Measurements from ENCODE around the gene HEPACAM.
A peak's percentile ranks its signal among the peaks of the same experiment; 100 is the strongest.
"Not testable (repeated sequence)": the region's sequence is repeated elsewhere in the genome, so short reads cannot be mapped to it uniquely, and the experiment has no call there.

Gene HEPACAM, protein sequence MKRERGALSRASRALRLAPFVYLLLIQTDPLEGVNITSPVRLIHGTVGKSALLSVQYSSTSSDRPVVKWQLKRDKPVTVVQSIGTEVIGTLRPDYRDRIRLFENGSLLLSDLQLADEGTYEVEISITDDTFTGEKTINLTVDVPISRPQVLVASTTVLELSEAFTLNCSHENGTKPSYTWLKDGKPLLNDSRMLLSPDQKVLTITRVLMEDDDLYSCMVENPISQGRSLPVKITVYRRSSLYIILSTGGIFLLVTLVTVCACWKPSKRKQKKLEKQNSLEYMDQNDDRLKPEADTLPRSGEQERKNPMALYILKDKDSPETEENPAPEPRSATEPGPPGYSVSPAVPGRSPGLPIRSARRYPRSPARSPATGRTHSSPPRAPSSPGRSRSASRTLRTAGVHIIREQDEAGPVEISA

GRCh38 chr11:124935548-124936514 is at the start of gene HEPACAM:
HEPACAM (minus strand) TSS chr11:124936047; CDS start chr11:124936006, 41 bp downstream.
- no peak for DNase-seq

DNA sequence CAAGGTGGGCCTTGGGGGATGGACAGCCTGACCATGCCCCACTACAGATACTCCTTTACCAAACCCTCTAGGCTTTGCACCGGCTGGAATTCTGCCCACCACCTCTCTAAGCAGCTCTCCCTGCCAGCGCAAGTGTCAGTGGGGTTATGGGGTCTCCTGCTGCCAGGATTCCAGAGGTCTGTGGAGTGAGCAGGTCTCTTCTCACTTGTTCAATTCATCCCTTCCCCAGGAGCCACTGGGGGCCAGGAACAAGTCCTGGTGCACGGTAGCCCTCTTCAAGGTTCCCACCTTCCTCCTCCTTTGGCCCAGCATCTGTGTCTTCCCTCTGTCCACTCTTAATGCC is 48.6 kb upstream of the HEPACAM start:
- DNase-seq: no peak

DNA sequence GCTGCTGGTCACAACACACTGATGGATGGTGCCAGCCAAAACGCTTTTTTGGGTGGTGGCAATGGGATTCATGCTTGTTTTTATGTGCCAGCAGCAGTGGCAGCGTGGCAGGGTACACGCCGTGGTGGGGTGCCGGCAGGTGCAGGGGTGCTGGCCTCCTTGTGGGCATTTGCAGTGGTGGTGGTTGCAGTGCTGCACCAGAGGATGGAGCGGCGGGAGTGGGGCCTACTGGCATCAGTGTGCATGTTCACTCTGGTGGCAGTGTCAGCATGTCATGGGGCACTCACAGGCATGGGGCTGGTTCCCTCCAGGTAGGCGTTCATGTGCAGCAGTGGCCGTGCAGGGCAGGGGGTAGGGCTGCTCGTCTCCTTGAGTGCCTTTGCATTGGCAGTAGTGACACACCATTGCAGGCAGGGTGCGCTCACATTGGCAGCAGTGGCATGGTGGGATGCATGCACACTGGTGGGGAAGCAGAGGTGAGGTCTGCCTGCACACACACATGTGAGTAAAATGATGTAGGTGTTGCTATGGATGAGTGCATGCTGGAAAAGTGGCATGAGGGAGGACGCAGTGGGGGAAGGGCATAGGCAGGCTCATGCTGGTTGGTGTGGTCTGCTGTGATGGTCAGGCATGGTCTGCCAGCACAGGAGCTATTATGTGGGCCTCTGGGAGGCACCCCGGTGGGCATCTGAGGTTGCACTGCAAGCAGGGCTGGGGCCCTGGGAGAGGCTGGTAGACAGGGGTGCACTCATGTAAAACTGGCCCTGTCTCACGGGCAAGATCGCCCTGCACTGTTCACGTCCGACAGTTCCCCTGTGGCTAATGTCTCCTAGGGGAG is 48.0 kb upstream of the HEPACAM start:
- DNase-seq: no peak

GRCh38 chr11:124982043-124982442 is 46.2 kb upstream of the HEPACAM start:
- DNase-seq: no peak

DNA sequence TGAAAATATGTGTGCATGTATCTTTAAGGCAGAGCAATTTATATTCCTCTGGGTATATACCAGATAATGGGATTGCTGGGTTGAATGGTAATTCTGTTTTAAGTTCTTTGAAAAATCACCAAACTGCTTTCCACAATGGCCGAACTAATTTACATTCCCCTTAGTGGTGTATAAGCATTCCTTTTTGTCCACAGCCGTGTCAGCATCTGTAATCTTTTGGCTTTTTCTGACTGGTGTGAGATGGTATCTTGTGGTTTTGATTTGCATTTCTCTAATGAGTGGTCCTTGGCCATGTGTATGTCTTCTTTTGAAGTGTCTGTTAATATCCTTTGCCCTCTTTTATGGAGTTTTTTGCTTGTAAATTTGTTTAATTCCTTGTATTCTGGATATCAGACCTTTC is 42.5 kb upstream of the HEPACAM start:
- no peak for DNase-seq

DNA sequence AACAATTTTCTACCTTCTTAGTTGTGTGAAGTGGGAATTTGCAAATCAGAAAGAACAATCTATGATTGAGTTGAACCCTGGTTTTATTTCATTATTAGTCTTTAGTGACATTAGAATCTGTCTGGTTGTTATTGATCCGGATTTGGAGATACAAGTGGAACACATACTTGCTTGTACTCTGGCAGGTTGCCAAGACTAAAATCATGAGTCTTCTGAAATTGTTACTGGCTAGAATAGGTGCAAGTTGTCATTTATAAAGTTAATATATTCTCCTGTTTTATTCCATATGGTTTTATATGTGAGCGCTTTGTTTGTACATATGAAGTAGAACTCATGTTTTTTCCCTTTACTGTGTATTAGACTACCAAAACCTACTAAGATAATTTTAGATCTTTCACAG is 41.2 kb upstream of the HEPACAM start:
- no peak for DNase-seq

DNA sequence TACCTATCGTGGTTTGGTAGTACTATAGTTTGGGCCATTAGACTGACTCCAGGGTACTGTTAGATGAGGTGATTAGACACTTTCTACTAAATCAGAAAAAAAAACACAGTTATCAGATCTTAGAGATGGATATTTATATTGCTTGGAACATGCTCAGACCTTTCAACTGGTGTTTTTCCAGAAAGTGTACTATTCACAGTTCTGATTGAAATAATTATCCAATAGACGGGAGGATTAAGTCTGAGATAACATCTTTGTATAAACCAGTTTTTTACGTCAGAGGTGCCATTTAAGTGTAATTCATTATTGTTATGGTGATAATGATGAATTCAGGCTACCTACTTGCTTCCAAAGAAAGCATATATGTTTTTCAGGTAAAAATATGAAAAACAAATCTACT is 40.7 kb upstream of the HEPACAM start:
- no peak for DNase-seq

DNA sequence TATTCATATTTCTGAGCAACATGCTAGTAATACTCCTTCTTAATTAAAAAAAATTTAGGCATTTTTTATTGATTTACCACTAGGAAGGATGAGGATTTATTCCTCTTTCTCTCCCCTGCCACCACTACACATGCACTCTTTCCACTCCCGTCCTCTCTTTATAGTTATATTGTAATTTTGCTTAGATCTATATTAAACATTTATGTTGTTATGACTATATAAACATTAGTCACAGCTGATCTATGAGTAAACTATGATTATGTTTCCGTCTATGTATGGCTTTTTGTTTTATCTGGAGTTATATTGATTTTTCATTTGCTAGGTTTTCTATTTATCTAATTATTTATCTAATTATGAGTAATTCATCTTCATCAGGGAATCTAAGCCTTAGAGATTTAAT is 36.0 kb upstream of the HEPACAM start:
- DNase-seq: no peak

- DNase-seq: no peak
These were observed 35.1 kb upstream of the HEPACAM start for GRCh38 chr11:124970925-124971324.

DNA sequence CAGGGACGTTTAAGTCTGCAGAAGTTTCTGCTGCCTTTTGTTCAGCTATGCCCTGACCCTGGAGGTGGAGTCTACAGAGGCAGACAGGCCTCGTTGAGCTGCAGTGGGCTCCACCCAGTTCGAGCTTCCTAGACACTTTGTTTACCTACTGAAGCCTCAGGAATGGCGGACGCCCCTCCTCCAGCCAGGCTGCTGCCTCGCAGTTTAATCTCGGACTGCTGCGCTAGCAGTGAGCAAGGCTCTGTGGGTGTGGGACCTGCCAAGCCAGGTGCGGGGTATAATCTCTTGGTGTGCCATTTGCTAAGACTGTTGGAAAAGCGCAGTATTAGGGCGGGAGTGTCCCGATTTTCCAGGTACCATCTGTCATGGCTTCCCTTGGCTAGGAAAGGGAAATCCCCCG is 32.4 kb upstream of the HEPACAM start:
- not testable (repeated sequence) for DNase-seq

DNA sequence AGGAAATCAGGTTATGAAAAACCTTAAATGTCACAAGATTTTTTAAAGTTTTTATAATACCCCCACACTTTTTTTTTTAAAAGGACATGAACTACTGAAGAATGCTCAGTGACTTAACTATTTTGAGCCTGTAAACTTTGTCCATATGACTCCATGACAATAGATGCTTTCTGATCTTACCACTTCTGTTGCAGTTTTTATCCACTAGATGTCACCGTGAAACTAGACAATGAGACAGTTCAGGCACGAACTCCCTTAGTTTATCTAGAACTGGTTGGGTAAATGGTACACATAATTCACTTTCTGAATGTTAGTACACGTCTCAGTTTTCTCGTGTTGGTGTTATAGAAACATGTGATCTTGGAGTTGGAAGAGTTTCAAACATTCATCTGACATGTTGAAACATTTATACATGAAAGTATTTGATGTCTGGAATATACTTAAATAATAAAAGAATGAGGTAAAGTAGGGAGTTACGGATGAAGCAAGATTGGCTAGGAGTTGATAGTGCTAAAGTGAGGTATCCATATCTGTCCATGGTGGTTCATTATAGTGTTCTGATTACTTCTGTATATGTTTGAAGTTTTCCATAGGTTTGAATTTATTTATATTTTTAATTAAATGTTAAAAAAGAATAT is 26.2 kb upstream of the HEPACAM start:
- peak; percentile 76 for DNase-seq

GRCh38 chr11:124955035-124955434 is 19.2 kb upstream of the HEPACAM start:
- no peak for DNase-seq

DNA sequence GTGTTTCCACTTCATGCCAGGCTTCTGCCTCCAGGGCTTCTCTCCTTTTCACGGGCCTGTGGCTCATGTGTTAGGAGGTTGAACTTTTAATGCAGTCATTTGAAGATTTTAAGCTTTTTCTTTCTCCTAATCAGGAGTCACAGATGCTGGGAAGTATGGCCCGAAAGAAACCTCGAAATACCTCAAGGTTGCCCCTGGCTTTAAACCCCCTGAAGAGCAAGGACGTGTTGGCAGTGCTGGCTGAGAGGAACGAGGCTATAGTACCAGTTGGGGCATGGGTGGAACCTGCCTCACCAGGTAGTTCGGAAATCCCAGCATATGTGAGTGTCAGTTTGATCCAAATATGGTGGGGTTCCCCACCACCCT is 18.7 kb upstream of the HEPACAM start:
- no peak for DNase-seq

DNA sequence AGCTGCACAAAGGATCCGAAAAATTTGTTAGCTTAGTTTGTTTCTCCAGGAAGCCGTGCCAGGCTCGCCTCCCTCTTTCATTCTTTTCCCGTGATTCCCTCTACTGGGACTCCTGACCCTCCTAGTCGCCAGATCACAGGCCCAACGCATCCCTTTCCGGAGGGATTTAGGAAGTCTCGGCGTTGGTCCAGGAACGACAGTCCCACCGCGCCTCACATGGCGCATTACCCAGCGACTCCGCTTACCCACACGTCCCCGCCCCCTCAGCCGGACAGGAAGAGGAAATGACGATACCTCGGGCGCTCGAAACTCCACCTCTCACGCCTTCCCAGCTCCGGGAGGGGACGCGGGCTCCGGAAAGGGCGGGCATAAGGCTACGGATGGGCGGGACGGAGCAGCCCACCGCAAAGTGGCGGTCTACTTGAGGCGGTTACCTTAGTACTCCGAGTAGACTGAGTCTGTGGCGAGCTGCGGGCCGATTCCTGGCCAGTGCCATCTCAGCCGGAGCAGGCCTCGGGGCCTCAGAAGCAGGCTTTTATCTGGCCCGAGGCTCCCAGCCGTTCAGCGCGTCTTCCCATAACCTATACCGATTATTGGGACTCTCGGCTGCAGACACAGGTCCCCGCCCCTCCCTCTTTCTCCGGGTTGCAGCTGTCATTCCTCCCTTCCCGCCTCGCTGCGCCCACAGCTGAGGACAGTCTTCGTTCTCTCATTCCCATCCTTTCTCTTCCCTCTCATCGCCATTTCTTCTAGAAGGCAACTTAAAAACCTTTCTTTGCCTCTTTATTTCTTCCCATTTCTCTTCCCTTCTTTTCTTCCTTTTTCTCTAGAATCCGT is 18.1 kb upstream of the HEPACAM start, which contains the start of gene CCDC15:
Gene CCDC15, plus strand, starts transcription at position 450 of the 837 bp plus-strand sequence. CDS start 531 bp downstream, outside the sequence.
- DNase-seq: peak; percentile 94

DNA sequence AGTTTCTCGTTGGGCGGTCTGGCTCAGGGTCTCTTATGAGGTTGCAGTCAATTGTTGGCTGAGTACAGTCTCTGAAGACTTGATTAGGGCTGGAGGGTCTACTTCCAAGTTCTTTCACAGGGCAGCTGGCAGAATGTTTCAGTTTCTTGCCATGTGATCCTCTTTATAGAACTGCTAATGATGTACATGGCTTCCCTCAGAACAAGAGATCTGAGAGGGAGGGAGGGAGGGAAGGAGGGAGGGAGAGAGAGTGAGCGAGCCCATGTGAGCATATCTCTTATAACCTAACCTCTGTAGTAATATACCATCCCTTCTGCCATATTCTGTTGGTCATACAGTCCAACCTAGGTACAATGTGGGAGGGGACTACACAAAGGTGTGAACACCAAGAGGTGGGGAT is 15.5 kb upstream of the HEPACAM start:
- no peak for DNase-seq

DNA sequence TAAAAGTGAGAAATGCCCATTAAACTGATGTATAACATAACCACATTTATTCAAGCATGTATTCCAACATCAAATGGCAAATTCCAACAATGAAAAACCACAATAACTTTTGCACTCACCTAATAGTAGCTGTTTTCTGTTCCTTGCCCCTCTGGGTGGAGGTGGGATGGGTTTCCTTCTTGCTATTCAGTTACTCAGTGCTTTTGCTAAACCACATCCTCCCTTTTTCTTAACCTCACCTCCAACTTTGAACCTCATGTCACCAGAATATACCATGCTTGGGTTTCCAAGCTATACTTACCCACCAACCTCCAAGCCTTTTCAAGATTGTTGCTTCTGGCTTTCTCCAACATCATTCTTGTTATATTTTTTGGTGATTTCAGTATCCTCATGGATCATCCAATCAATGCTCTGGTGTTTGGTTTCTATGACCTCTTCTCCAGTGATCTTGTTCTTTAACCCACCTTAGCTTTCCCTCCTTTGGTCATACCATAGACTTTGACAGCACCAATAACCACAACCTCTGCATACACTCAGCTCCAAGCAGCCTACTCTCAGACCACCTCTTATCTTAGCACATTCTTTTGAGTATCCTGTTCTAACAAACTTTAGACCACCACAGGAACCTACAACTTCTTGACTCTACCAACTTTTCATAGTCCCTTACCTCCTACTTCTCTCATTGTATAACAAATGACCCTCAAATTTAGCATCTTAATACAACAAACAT is 14.9 kb upstream of the HEPACAM start:
- peak; percentile 37 for DNase-seq

- DNase-seq: no peak
These were observed 10.9 kb upstream of the HEPACAM start for GRCh38 chr11:124946735-124947141.

GRCh38 chr11:124945826-124946225 is 10.0 kb upstream of the HEPACAM start:
- no peak for DNase-seq

GRCh38 chr11:124944565-124944964 is 8.7 kb upstream of the HEPACAM start:
- DNase-seq: no peak

- no peak for DNase-seq
These were observed 7.9 kb upstream of the HEPACAM start for GRCh38 chr11:124943741-124944140.

GRCh38 chr11:124943254-124943616 is 7.4 kb upstream of the HEPACAM start:
- no peak for DNase-seq
